Activated CD4-positive, alpha-beta T cell treated with anti-CD3 and anti-CD28 coated beads, Interleukin-2, amount 10 ng/mL, durations not matched to agents 7 days and 5 days (primary cell): ENCODE results near the gene HABP4. TPM values are rescaled to one million over a fixed set of nuclear protein-coding genes. Genes with fewer than 3 reads are reported as not detected.

ENCODE experiments used
- CTCF ChIA-PET: fragments of 350-600 bp; sonication (Branson Sonifier 250); formaldehyde crosslinking; loops from one replicate; lab custom pipeline; 2021; ENCODE audit warnings: antibody characterized with exemption; lab: Charles Lee
- POLR2A ChIA-PET: fragments of 350-600 bp; sonication (Branson Sonifier 250); formaldehyde crosslinking; loops from one replicate; lab custom pipeline; 2021; ENCODE audit warnings: antibody characterized with exemption; lab: Charles Lee
- DNase-seq: peaks from one replicate; pipeline ENCODE4 v3.0.0-alpha.2; 2020
- H3K27ac Mint-ChIP-seq: one replicate; pipeline ENCODE4 v1.8.0; 2021; ENCODE audit warnings: mild to moderate bottlenecking, moderate library complexity, mixed read lengths
- H3K27me3 Mint-ChIP-seq: one replicate; pipeline ENCODE4 v1.8.0; 2021; ENCODE audit warnings: mixed read lengths
- H3K36me3 Mint-ChIP-seq: one replicate; pipeline ENCODE4 v1.8.0; 2021; ENCODE audit warnings: low read depth, mixed read lengths
- H3K4me1 Mint-ChIP-seq: one replicate; pipeline ENCODE4 v1.8.0; 2021; ENCODE audit warnings: mixed read lengths
- H3K4me3 Mint-ChIP-seq: one replicate; pipeline ENCODE4 v1.8.0; 2021; ENCODE audit warnings: mild to moderate bottlenecking, moderate library complexity, mixed read lengths
- H3K9me3 Mint-ChIP-seq: one replicate; pipeline ENCODE4 v1.8.0; 2021; ENCODE audit warnings: mixed read lengths
- total RNA-seq, 2 experiments: library from RNA; stranded (reverse); gene quantifications; one replicate each; pipeline ENCODE4 v1.2.3, GENCODE V29; 2021

The HABP4 gene
- total RNA-seq, 2 experiments from 2014 or later: 5.0 to 6.1 TPM

DNA sequence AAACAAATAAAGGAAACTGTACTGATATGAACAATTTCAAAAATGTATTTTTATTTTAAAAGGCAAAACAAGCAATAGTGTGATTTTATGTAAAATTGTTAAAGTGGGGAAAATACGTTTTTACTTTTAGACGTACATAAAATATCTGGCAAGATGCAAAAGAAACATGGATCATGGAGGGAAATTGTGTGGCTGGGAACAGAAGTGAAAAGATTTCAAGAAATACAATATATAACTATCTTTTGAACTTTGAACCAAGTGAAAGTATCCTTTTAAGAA, 30.3 kb upstream of the HABP4 start:
- CTCF ChIA-PET: interaction anchor here (0.5 kb wide), 1 partner anchor 33 kb away, joined by 3 read pairs; no protein-coding TSS in a partner anchor

DNA sequence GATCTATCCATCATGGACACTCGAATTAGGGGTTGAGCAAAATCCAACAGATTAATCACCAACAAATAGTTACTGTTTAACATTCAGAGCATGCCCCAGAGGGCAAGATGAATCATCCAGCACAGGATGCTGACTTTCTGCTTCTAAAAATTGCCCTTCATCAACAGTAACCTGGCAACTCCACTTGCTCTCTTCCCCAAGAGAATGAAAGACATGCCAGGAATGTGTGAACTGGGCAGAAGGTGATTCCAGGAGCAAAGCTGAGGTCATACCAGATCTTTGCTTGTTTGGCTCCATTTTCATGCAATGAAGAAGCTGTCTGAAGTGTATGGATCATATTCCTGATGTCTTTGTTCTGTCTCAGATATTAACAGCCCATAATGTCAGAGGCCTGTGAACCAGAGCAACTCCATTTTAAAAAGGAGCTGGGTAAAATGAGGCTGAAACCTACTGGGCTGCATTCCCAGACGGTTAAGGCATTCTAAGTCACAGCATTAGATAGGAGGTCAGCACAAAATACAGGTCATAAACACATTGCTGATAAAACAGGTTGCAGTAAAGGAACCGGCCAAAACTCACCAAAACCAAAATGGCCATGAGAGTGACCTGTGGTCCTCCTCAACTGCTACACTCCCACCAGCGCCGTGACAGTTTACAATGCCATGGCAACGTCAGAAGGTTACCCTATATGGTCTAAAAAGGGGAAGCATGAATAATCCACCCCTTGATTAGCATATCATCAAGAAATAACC, 29.3 kb upstream of the HABP4 start:
- no peaks in the 10 kb centered on the region for H3K27me3 Mint-ChIP-seq
- H3K4me1 Mint-ChIP-seq: peaks cover 26% of the 10 kb centered on the region
- DNase-seq: peak; percentile 30
- CTCF ChIA-PET: interaction anchor here (1.0 to 1.5 kb wide), 2 partner anchors 15 to 21 kb away, joined by 3 to 4 read pairs; no protein-coding TSS in a partner anchor
- peak overlapping the region; percentile 86 for H3K27ac Mint-ChIP-seq
- POLR2A ChIA-PET: no interaction called here
- H3K36me3 Mint-ChIP-seq: peaks cover 10% of the 10 kb centered on the region
- H3K4me3 Mint-ChIP-seq: peak overlapping the region; percentile 87
- no peaks in the 10 kb centered on the region for H3K9me3 Mint-ChIP-seq

More for the DNA sequence above, 30.3 kb upstream of the HABP4 start:
- no peak for DNase-seq
- H3K27ac Mint-ChIP-seq: peak overlapping the region; percentile 86
- peak overlapping the region; percentile 87 for H3K4me3 Mint-ChIP-seq
- H3K36me3 Mint-ChIP-seq: peaks cover 10% of the 10 kb centered on the region
- no peaks in the 10 kb centered on the region for H3K9me3 Mint-ChIP-seq
- no peaks in the 10 kb centered on the region for H3K27me3 Mint-ChIP-seq
- POLR2A ChIA-PET: interaction anchor here (0.6 kb wide), 1 partner anchor 14 kb away, joined by 3 read pairs; no protein-coding TSS in a partner anchor
- peaks cover 26% of the 10 kb centered on the region for H3K4me1 Mint-ChIP-seq

DNA sequence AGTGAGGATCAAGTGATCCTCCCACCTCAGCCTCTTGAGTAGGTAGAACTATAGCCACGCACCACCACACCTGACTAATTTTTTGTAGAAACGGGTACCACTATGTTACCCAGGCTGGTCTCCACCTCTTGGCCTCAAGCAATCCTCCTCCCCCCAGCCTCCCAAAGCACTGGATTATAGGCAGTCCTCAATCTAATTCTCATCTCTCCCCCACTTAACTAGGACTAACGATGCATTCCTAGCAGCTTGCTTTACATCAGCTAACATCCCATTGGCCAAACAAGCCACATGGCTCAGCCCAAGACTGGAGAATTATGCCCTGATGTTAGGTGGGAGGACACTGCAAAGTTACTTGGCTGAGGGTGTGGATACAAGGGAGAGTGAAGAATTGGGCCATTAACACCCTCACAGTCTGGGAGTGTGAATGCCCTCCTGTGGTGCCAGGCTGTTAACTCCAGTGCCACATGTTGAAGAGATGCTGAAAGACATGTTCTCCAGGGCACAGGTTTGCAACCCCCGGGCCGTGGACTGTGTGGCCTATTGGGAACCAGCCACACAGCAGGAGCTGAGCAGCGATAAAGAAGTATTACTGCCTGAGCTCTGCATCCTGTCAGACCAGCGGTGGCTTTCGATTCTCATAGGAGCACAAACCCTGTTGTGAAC, 26.5 kb upstream of the HABP4 start:
- Mint-ChIP-seq H3K4me3 (no peak overlapping the region), H3K36me3 (no peaks in the 10 kb centered on the region), H3K9me3 (no peaks in the 10 kb centered on the region), H3K27ac (no peak overlapping the region), H3K4me1 (peaks cover 21% of the 10 kb centered on the region), H3K27me3 (peaks cover 4% of the 10 kb centered on the region)
- ChIA-PET POLR2A (interaction anchor here (0.7 kb wide), 1 partner anchor 26 kb away, joined by 4 read pairs; no protein-coding TSS in a partner anchor), CTCF (interaction anchor here (1.1 to 1.3 kb wide), 3 partner anchors 9 to 22 kb away, joined by 3 read pairs; no protein-coding TSS in a partner anchor)
- DNase-seq: no peak

DNA sequence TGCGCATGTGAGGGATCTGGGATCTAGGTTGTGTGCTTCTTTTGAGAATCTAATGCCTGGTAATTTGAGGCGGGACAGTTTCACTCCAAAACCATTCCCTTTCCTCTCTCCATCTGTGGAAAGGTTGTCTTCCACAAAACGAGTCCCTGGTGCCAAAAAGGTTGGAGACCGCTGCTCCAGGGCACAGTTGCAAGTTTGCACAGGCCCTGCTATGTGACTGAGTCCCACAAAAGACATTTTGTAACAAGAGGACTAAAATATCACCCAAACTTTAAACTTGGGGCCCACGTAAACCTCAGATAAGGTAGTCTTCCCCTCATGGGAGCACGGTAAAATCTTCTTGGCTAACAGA, 26.0 kb upstream of the HABP4 start:
- Mint-ChIP-seq H3K27ac (no peak overlapping the region), H3K9me3 (no peaks in the 10 kb centered on the region), H3K4me3 (no peak overlapping the region), H3K36me3 (no peaks in the 10 kb centered on the region), H3K4me1 (peaks cover 21% of the 10 kb centered on the region), H3K27me3 (peaks cover 4% of the 10 kb centered on the region)
- no peak for DNase-seq
- ChIA-PET CTCF (interaction anchor here (1.1 to 1.8 kb wide), 4 partner anchors 9 to 26 kb away, joined by 3 to 4 read pairs (median 3); partner anchors contain the start of gene HABP4), POLR2A (no interaction called here)

DNA sequence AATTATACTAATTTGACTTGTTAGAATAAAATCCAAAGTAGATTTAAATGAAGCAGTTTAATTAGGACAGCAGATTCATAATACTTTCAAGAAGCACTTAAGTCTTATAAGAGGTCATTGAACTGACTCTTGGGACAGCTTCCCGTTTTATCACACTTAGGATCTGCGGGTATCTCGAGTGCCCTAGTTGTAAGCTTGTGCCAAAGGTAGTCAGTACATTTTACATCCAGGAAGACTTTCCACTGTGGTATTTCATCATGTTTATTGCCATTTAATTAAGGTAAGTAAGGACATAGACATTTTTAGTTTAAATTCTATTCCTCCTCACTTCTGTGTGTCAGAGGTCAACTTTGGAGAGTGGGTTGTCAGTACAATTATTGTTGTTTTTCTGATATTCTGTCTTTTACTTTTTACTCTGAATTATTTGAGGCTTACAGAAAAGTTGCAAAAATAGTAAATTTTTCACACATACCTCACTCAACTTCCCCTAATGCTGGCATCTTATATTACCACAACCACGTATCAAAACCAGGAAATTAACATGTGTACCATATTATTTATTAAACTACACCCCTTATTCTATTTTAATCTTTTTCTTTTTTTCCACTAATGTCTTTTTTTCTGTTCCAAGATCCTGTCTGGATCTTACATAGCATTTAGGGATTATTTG, 24.3 kb upstream of the HABP4 start:
- no peaks in the 10 kb centered on the region for H3K36me3 Mint-ChIP-seq
- H3K9me3 Mint-ChIP-seq: no peaks in the 10 kb centered on the region
- peaks cover 7% of the 10 kb centered on the region for H3K4me1 Mint-ChIP-seq
- peaks cover 4% of the 10 kb centered on the region for H3K27me3 Mint-ChIP-seq
- POLR2A ChIA-PET: interaction anchor here (0.6 kb wide), 1 partner anchor 145 kb away, joined by 3 read pairs; no protein-coding TSS in a partner anchor
- no peak overlapping the region for H3K4me3 Mint-ChIP-seq
- no peak overlapping the region for H3K27ac Mint-ChIP-seq
- CTCF ChIA-PET: interaction anchor here (0.6 to 1.8 kb wide), 3 partner anchors 17 to 151 kb away, joined by 3 to 4 read pairs (median 4); partner anchors contain the start of gene HABP4
- DNase-seq: no peak

DNA sequence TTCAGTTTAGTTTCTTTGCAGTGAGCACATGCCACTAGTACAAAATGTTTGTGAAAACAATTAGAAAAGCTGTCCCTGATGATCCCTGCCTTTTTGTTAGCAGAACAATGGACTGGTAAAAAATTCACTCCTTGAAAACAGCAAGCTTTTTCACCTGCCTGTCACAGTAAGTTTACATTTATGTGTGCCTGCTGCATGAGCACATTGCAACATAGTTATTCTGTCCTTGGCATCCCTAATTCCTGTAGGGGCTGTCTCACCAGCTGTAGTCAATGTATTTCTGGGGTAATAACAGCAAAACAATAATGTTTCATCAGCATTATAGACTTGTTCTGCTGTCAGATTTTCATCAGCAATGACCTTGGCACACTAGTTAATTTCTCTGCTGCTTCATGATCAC, 20.2 kb upstream of the HABP4 start:
- Mint-ChIP-seq H3K27ac (no peak overlapping the region), H3K27me3 (peaks cover 4% of the 10 kb centered on the region), H3K9me3 (no peaks in the 10 kb centered on the region), H3K4me3 (no peak overlapping the region), H3K4me1 (no peaks in the 10 kb centered on the region), H3K36me3 (no peaks in the 10 kb centered on the region)
- CTCF ChIA-PET: interaction anchor here (0.9 kb wide), 1 partner anchor 17 kb away, joined by 3 read pairs; no protein-coding TSS in a partner anchor
- POLR2A ChIA-PET: no interaction called here
- DNase-seq: no peak

DNA sequence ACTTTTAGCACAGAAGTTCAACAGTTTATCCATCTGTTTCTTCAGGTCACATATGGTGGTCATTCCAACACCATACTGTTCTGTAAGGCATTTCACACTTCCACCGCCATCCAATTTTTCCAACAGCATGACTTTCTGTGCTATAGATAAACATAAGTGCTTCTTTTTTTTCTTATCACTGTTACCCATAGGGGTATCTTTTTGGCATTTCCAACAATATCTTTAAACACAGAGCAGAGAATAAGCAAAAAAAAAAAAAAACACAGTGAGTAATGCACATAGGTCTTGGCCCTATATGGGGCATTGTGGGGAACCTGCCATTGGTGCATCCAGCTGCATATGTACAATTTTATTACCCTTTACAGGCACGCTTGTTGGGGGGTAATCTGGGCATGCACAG, 19.6 kb upstream of the HABP4 start:
- CTCF ChIA-PET: no interaction called here
- H3K4me3 Mint-ChIP-seq: no peak overlapping the region

DNA sequence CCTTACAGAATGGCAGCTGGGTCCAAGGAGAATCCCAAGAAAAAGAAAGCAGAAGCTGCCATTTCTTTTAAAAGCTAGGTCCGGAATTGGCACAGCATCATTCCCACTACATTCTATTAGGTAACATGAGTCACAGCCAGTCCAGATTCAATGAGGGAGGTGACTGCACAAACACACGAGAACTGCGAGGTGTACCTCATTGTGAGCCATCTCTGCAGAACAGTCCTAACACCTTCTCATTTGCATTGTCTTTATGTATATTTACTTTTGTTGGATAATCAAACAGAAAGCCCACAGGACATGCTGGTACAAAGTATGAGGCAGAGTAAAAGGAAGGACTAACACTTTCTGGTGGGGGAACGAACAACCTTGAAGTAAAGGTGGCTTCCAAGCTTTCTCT, 14.6 kb upstream of the HABP4 start:
- CTCF ChIA-PET: interaction anchor here (1.2 to 2.4 kb wide), 3 partner anchors 14 to 31 kb away, joined by 3 to 10 read pairs (median 3); partner anchors contain the start of gene HABP4
- no peak for DNase-seq
- Mint-ChIP-seq H3K4me1 (no peaks in the 10 kb centered on the region), H3K36me3 (no peaks in the 10 kb centered on the region), H3K27me3 (no peaks in the 10 kb centered on the region), H3K27ac (no peak overlapping the region), H3K4me3 (no peak overlapping the region), H3K9me3 (no peaks in the 10 kb centered on the region)
- POLR2A ChIA-PET: no interaction called here

More for the DNA sequence above, 19.6 kb upstream of the HABP4 start:
- Mint-ChIP-seq H3K4me1 (no peaks in the 10 kb centered on the region), H3K27ac (no peak overlapping the region), H3K27me3 (peaks cover 4% of the 10 kb centered on the region), H3K9me3 (no peaks in the 10 kb centered on the region), H3K36me3 (no peaks in the 10 kb centered on the region)
- DNase-seq: no peak
- POLR2A ChIA-PET: no interaction called here

DNA sequence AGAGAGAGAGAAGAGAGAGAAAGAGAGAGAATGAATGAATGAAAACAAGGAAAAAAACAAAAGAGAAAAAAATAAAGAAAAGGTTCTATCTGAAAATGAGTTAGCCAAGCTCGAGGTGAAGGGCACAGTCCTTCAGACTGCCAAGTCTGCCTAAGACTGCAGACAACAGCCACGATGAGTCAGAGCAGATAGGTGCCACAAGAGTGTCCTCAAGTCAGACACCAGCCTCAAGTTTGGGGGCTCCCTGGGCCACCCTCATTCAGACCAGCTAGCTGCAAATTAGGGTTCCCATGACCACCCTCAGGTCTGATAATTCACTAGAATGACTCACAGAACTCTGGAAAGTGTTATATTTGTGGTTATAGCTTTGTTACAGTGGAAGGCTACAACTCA, 13.9 kb upstream of the HABP4 start:
- H3K36me3 Mint-ChIP-seq: no peaks in the 10 kb centered on the region
- DNase-seq: no peak
- H3K4me1 Mint-ChIP-seq: no peaks in the 10 kb centered on the region
- no peak overlapping the region for H3K4me3 Mint-ChIP-seq
- ChIA-PET POLR2A (no interaction called here), CTCF (interaction anchor here (0.6 to 2.4 kb wide), 4 partner anchors 14 to 32 kb away, joined by 3 to 10 read pairs (median 3); partner anchors contain the start of gene HABP4)
- H3K27me3 Mint-ChIP-seq: no peaks in the 10 kb centered on the region
- no peaks in the 10 kb centered on the region for H3K9me3 Mint-ChIP-seq
- H3K27ac Mint-ChIP-seq: no peak overlapping the region

DNA sequence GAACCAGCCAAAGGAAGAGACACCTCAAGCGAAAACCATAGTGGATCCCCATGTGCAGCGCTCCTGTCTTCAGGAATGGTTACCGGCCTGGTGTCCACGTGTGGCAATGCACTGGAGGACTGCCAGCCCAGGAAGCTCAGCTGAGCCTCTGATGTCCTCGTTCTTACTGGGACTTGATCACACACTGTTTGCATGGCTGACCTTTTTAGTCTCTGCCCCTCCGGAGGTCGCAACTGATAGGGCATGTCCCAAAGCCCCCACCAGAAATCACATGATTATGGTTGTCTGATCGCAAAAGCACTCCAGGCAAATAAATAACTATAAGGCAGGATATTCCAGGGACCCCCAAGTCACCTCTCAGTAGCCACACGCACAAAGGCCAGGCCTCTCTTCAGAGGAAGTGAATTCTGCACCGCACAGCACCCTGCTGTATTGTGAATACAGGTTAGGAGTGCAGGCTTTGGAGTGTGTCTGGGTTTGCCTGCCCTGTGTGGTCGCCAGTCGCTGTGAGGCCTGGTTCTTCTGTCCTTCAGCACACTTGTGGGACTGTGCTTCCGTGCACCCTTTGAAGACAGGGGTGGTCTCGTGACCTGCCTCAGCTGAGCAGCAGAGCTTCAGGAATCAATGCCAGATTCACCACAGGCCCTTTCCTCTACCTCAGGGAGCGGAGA, 13.4 kb upstream of the HABP4 start:
- Mint-ChIP-seq H3K27me3 (no peaks in the 10 kb centered on the region), H3K4me1 (no peaks in the 10 kb centered on the region), H3K9me3 (no peaks in the 10 kb centered on the region), H3K36me3 (no peaks in the 10 kb centered on the region), H3K4me3 (no peak overlapping the region), H3K27ac (no peak overlapping the region)
- no peak for DNase-seq
- CTCF ChIA-PET: interaction anchor here (0.6 to 2.4 kb wide), 4 partner anchors 13 to 31 kb away, joined by 3 to 10 read pairs (median 3); partner anchors contain the start of gene HABP4
- POLR2A ChIA-PET: no interaction called here

DNA sequence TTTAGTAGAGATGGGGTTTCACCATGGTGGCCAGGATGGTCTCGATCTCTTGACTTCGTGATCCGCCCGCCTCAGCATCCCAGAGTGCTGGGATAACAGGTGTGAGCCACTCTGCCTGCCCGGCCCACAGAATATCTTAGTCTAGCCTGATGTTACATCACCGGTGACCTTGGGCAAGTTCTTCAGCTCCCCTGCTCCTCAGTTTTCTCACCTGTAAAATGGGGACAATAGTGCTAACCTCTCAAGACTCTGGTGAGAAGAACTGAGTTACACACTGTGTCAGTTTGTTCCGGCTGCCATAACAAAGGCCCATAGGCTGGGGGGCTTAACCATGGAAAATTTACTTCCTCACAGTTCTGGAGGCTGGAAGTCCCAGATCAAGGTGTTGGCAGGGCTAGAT, 12.5 kb upstream of the HABP4 start:
- no peak for DNase-seq
- no peak overlapping the region for H3K27ac Mint-ChIP-seq
- no peaks in the 10 kb centered on the region for H3K4me1 Mint-ChIP-seq
- no peaks in the 10 kb centered on the region for H3K9me3 Mint-ChIP-seq
- no peaks in the 10 kb centered on the region for H3K27me3 Mint-ChIP-seq
- ChIA-PET CTCF (no interaction called here), POLR2A (no interaction called here)
- H3K36me3 Mint-ChIP-seq: no peaks in the 10 kb centered on the region
- no peak overlapping the region for H3K4me3 Mint-ChIP-seq

DNA sequence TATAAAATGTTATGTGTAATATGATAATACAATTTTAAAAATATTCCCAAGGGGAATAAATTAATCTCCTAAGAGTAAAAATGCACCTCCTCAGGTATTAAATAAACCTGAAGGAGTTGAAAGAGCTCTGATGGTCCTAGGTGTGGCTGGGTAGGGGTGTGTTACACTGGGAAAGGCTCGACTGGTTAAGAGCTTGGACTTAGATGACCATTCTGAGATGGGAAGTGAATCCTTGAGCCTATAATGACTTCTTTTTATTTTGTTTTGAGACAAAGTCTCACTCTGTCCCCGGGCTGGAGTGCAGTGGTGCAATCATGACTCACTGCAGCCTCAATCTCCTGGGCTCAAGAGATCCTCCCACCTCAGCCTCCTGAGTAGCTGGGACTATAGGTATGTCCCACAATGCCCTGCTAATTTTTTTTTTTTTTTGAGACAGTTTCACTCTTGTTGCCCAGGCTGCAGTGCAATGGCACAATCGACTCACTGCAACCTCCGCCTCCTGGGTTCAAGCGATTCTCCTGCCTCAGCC, 9.2 kb upstream of the HABP4 start:
- H3K27ac Mint-ChIP-seq: no peak overlapping the region
- POLR2A ChIA-PET: no interaction called here
- no peaks in the 10 kb centered on the region for H3K4me1 Mint-ChIP-seq
- CTCF ChIA-PET: interaction anchor here (0.6 kb wide), 1 partner anchor 38 kb away, joined by 4 read pairs; no protein-coding TSS in a partner anchor
- H3K36me3 Mint-ChIP-seq: no peaks in the 10 kb centered on the region
- no peaks in the 10 kb centered on the region for H3K9me3 Mint-ChIP-seq
- no peak overlapping the region for H3K4me3 Mint-ChIP-seq
- no peak for DNase-seq
- H3K27me3 Mint-ChIP-seq: no peaks in the 10 kb centered on the region
